HEK293 (cell line): Measurements from ENCODE around the gene STN1.

Source experiments
- CTCF ChIA-PET: fragments of 350-600 bp; formaldehyde crosslinking; extraction: SDS; loops from one replicate; lab custom pipeline; 2021; ENCODE audit warnings: antibody characterized with exemption; lab: Yijun Ruan, JAX
- POLR2A ChIA-PET: fragments of 300-600 bp; formaldehyde crosslinking; extraction: SDS; loops from one replicate; lab custom pipeline; 2020; ENCODE audit warnings: antibody characterized with exemption, inconsistent platforms; lab: Yijun Ruan, JAX
- H3K27ac ChIP-seq: fragments of 200-500 bp; sonication (Bioruptor generic); 2 replicates; pipeline ENCODE4 v1.5.1; 2014; ENCODE audit warnings: low read depth, low read length, control low read depth, inconsistent platforms; ENCODE audit errors: extremely low read depth
- H3K36me3 ChIP-seq, 2 experiments: fragments of 200-500 bp in 1 of 2; sonication (Bioruptor generic) in 1 of 2; 1 replicate in 1 of 2; 2 replicates in 1 of 2; pipeline ENCODE4 v1.5.1; 2014 to 2017; ENCODE audit warnings: inconsistent platforms in 2 of 2, low read length in 2 of 2; ENCODE audit not compliant: control insufficient read depth in 2 of 2, insufficient read depth in 1 of 2
- H3K4me1 ChIP-seq: fragments of 200-500 bp; sonication (Bioruptor generic); 2 replicates; pipeline ENCODE4 v1.5.1; 2014; ENCODE audit warnings: mild to moderate bottlenecking, low read length, inconsistent platforms; ENCODE audit not compliant: control insufficient read depth, insufficient read depth
- H3K4me3 ChIP-seq: 2 replicates; pipeline ENCODE4 v1.5.1; 2011; ENCODE audit warnings: low read depth, mild to moderate bottlenecking, control low read depth, low read length, moderate library complexity
- H3K9me3 ChIP-seq: fragments of 200-500 bp; sonication (Bioruptor generic); 2 replicates; pipeline ENCODE4 v1.5.1; 2014; ENCODE audit warnings: low read depth, low read length, inconsistent platforms; ENCODE audit not compliant: control insufficient read depth, insufficient read depth
- EGR2 ChIP-seq: fragments of 450-650 bp; formaldehyde crosslinking; IDR thresholded peaks from 2 replicates; pipeline ENCODE4 v1.5.1; 2016; ENCODE audit warnings: low read depth, missing biosample characterization, missing genetic modification characterization
- KLF7 ChIP-seq: fragments of 450-650 bp; formaldehyde crosslinking; IDR thresholded peaks from 2 replicates; pipeline ENCODE4 v1.5.1; 2016; ENCODE audit warnings: missing biosample characterization, missing genetic modification characterization, borderline replicate concordance
- KLF8 ChIP-seq: fragments of 450-650 bp; formaldehyde crosslinking; IDR thresholded peaks from 2 replicates; pipeline ENCODE4 v1.5.1; 2016; ENCODE audit warnings: missing biosample characterization, missing genetic modification characterization
- MYNN ChIP-seq: fragments of 450-650 bp; formaldehyde crosslinking; IDR thresholded peaks from 2 replicates; pipeline ENCODE4 v1.5.1; 2016; ENCODE audit warnings: missing biosample characterization, missing genetic modification characterization, borderline replicate concordance
- REPIN1 ChIP-seq: fragments of 450-650 bp; formaldehyde crosslinking; IDR thresholded peaks from 2 replicates; pipeline ENCODE4 v1.5.1; 2017; ENCODE audit warnings: missing biosample characterization, missing genetic modification characterization, low read depth
- SCRT1 ChIP-seq: fragments of 450-650 bp; formaldehyde crosslinking; IDR thresholded peaks from 2 replicates; pipeline ENCODE4 v1.5.1; 2016; ENCODE audit warnings: missing biosample characterization, missing genetic modification characterization, borderline replicate concordance
- SCRT2 ChIP-seq: fragments of 450-650 bp; formaldehyde crosslinking; IDR thresholded peaks from 2 replicates; pipeline ENCODE4 v1.5.1; 2016; ENCODE audit warnings: missing biosample characterization, missing genetic modification characterization
- SP2 ChIP-seq: fragments of 450-650 bp; formaldehyde crosslinking; IDR thresholded peaks from 2 replicates; pipeline ENCODE4 v1.5.1; 2016; ENCODE audit warnings: missing biosample characterization, missing genetic modification characterization
- ZNF2 ChIP-seq: fragments of 450-650 bp; formaldehyde crosslinking; IDR thresholded peaks from 2 replicates; pipeline ENCODE4 v1.5.1; 2016; ENCODE audit warnings: missing biosample characterization, missing genetic modification characterization
- ZNF23 ChIP-seq: fragments of 450-650 bp; formaldehyde crosslinking; IDR thresholded peaks from 2 replicates; pipeline ENCODE4 v1.5.1; 2016; ENCODE audit warnings: missing biosample characterization, missing genetic modification characterization, borderline replicate concordance
- ZNF354C ChIP-seq: fragments of 450-650 bp; formaldehyde crosslinking; IDR thresholded peaks from 2 replicates; pipeline ENCODE4 v1.5.1; 2016; ENCODE audit warnings: missing biosample characterization, missing genetic modification characterization, low read depth, borderline replicate concordance
- ZNF623 ChIP-seq: fragments of 450-650 bp; formaldehyde crosslinking; IDR thresholded peaks from 2 replicates; pipeline ENCODE4 v1.5.1; 2016; ENCODE audit warnings: missing biosample characterization, missing genetic modification characterization
- ZNF785 ChIP-seq: fragments of 450-650 bp; formaldehyde crosslinking; IDR thresholded peaks from 2 replicates; pipeline ENCODE4 v1.5.1; 2016; ENCODE audit warnings: missing biosample characterization, missing genetic modification characterization
- TF ChIP-seq, protein P1 (sequence below): fragments of 450-650 bp; formaldehyde crosslinking; IDR thresholded peaks from 2 replicates; pipeline ENCODE4 v1.5.1; 2016; ENCODE audit warnings: missing biosample characterization, missing genetic modification characterization
- TF ChIP-seq, protein P2 (sequence below): fragments of 450-650 bp; formaldehyde crosslinking; optimal IDR thresholded peaks from 2 replicates; pipeline ENCODE3; 2016; ENCODE audit warnings: missing biosample characterization, mild to moderate bottlenecking, missing genetic modification characterization
- TF ChIP-seq, protein P3 (sequence below): fragments of 450-650 bp; formaldehyde crosslinking; IDR thresholded peaks from 2 replicates; pipeline ENCODE4 v1.5.1; 2017; ENCODE audit warnings: missing biosample characterization, missing genetic modification characterization
- TF ChIP-seq, protein P4 (sequence below): fragments of 450-650 bp; formaldehyde crosslinking; IDR thresholded peaks from 2 replicates; pipeline ENCODE4 v1.5.1; 2016; ENCODE audit warnings: missing biosample characterization, missing genetic modification characterization, borderline replicate concordance
- TF ChIP-seq, protein P5 (sequence below): fragments of 450-650 bp; formaldehyde crosslinking; IDR thresholded peaks from 2 replicates; pipeline ENCODE4 v1.5.1; 2016; ENCODE audit warnings: missing biosample characterization, missing genetic modification characterization

STN1 gene

DNA sequence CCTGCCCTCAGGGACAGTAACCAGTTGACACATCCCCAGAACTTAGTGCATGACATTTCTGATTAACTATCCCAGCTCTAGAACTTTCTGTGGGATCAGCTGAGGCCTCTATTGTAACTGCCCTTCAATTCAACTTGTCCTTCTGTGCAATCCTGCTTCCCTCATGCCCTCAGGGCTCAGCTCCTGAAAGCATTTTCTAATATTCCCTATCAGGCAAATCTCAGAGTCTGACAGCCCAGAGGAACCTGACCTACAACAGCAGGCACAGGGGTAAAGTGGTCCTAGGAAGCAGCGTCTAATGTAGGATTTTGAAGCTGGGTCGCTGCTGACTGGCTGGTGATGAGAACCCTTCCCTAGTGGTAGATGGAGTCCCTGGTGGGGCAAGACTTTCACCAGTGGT, 13.6 kb upstream of the STN1 start (continued):
- TF ChIP-seq ZNF354C (no peak), KLF7 (no peak), ZNF785 (tag by site-specific recombination) (no peak)
- TF ChIP-seq, protein P1, sequence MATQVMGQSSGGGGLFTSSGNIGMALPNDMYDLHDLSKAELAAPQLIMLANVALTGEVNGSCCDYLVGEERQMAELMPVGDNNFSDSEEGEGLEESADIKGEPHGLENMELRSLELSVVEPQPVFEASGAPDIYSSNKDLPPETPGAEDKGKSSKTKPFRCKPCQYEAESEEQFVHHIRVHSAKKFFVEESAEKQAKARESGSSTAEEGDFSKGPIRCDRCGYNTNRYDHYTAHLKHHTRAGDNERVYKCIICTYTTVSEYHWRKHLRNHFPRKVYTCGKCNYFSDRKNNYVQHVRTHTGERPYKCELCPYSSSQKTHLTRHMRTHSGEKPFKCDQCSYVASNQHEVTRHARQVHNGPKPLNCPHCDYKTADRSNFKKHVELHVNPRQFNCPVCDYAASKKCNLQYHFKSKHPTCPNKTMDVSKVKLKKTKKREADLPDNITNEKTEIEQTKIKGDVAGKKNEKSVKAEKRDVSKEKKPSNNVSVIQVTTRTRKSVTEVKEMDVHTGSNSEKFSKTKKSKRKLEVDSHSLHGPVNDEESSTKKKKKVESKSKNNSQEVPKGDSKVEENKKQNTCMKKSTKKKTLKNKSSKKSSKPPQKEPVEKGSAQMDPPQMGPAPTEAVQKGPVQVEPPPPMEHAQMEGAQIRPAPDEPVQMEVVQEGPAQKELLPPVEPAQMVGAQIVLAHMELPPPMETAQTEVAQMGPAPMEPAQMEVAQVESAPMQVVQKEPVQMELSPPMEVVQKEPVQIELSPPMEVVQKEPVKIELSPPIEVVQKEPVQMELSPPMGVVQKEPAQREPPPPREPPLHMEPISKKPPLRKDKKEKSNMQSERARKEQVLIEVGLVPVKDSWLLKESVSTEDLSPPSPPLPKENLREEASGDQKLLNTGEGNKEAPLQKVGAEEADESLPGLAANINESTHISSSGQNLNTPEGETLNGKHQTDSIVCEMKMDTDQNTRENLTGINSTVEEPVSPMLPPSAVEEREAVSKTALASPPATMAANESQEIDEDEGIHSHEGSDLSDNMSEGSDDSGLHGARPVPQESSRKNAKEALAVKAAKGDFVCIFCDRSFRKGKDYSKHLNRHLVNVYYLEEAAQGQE: no peak
- TF ChIP-seq, protein P2, sequence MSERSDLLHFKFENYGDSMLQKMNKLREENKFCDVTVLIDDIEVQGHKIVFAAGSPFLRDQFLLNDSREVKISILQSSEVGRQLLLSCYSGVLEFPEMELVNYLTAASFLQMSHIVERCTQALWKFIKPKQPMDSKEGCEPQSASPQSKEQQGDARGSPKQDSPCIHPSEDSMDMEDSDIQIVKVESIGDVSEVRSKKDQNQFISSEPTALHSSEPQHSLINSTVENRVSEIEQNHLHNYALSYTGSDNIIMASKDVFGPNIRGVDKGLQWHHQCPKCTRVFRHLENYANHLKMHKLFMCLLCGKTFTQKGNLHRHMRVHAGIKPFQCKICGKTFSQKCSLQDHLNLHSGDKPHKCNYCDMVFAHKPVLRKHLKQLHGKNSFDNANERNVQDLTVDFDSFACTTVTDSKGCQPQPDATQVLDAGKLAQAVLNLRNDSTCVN: no peak

DNA sequence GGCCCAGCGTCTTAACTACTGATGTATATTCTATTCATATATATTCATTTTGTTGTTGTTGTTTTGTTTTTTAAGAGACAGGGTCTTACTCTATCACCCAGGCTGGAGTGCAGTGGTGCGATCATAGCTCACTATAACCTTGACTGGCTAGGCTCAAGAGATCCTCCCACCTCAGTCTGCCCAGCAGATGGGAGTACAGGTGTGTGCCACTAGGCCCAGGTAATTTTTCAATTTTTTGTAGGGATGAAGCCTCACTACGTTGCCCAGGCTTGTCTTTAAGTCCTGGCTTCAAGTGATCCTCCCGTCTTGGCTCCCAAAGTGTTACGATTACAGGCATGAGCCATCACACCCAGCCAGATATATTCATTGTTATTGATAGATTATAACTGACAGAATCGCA, 12.9 kb upstream of the STN1 start:
- Histone ChIP-seq H3K9me3 (no peaks in the 10 kb centered on the region), H3K4me1 (no peaks in the 10 kb centered on the region), H3K27ac (no peak overlapping the region), H3K36me3 (no peaks in the 10 kb centered on the region), H3K4me3 (no peak overlapping the region)
- CTCF ChIA-PET: interaction anchor here (0.7 kb wide), 1 partner anchor 218 kb away, joined by 4 read pairs; no protein-coding TSS in a partner anchor
- POLR2A ChIA-PET: no interaction called here
- no peak for TF ChIP-seq REPIN1 (tag by site-specific recombination)
- TF ChIP-seq SP2 (tag by site-specific recombination): no peak
- no peak for TF ChIP-seq ZNF2
- no peak for TF ChIP-seq ZNF23 (tag by site-specific recombination)
- TF ChIP-seq, protein P3, sequence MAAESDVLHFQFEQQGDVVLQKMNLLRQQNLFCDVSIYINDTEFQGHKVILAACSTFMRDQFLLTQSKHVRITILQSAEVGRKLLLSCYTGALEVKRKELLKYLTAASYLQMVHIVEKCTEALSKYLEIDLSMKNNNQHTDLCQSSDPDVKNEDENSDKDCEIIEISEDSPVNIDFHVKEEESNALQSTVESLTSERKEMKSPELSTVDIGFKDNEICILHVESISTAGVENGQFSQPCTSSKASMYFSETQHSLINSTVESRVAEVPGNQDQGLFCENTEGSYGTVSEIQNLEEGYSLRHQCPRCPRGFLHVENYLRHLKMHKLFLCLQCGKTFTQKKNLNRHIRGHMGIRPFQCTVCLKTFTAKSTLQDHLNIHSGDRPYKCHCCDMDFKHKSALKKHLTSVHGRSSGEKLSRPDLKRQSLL: no peak
- no peak for TF ChIP-seq EGR2 (tag by site-specific recombination)
- TF ChIP-seq, all 188 proteins: peak for 0

DNA sequence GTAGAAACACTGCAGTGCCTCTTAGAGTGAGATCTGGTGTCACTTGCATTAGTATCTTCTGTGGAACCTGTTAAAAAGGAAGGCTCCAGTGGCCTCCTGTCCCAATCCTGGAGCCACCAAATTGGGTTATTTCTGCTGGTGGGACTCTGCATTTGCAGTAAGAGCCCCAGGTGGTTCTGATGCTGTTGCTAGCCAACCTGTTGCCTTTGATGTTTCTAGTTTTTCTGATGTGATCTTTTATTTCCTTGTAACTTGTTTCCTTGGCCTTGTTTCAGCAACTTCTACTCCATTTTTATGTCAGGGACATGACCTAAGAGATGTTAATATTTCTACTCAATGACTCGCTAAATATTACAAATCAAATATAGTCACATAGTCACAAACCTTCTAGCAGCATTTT, 12.5 kb upstream of the STN1 start:
- POLR2A ChIA-PET: no interaction called here

More for the DNA sequence above, 12.5 kb upstream of the STN1 start:
- no peaks in the 10 kb centered on the region for H3K36me3 ChIP-seq
- CTCF ChIA-PET: interaction anchor here (0.8 kb wide), 1 partner anchor 45 kb away, joined by 3 read pairs; no protein-coding TSS in a partner anchor
- H3K4me3 ChIP-seq: no peak overlapping the region
- no peaks in the 10 kb centered on the region for H3K9me3 ChIP-seq
- no peaks in the 10 kb centered on the region for H3K4me1 ChIP-seq
- H3K27ac ChIP-seq: no peak overlapping the region
- TF ChIP-seq, protein P4, sequence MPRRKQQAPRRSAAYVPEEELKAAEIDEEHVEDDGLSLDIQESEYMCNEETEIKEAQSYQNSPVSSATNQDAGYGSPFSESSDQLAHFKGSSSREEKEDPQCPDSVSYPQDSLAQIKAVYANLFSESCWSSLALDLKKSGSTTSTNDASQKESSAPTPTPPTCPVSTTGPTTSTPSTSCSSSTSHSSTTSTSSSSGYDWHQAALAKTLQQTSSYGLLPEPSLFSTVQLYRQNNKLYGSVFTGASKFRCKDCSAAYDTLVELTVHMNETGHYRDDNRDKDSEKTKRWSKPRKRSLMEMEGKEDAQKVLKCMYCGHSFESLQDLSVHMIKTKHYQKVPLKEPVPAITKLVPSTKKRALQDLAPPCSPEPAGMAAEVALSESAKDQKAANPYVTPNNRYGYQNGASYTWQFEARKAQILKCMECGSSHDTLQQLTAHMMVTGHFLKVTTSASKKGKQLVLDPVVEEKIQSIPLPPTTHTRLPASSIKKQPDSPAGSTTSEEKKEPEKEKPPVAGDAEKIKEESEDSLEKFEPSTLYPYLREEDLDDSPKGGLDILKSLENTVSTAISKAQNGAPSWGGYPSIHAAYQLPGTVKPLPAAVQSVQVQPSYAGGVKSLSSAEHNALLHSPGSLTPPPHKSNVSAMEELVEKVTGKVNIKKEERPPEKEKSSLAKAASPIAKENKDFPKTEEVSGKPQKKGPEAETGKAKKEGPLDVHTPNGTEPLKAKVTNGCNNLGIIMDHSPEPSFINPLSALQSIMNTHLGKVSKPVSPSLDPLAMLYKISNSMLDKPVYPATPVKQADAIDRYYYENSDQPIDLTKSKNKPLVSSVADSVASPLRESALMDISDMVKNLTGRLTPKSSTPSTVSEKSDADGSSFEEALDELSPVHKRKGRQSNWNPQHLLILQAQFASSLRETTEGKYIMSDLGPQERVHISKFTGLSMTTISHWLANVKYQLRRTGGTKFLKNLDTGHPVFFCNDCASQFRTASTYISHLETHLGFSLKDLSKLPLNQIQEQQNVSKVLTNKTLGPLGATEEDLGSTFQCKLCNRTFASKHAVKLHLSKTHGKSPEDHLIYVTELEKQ: no peak
- TF ChIP-seq ZNF623 (tag by site-specific recombination): no peak
- TF ChIP-seq MYNN (tag by site-specific recombination): peak; percentile 42; the same call in 1 of the 2 replicates
- TF ChIP-seq, protein P5, sequence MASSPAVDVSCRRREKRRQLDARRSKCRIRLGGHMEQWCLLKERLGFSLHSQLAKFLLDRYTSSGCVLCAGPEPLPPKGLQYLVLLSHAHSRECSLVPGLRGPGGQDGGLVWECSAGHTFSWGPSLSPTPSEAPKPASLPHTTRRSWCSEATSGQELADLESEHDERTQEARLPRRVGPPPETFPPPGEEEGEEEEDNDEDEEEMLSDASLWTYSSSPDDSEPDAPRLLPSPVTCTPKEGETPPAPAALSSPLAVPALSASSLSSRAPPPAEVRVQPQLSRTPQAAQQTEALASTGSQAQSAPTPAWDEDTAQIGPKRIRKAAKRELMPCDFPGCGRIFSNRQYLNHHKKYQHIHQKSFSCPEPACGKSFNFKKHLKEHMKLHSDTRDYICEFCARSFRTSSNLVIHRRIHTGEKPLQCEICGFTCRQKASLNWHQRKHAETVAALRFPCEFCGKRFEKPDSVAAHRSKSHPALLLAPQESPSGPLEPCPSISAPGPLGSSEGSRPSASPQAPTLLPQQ: no peak
- TF ChIP-seq SCRT2 (tag by site-specific recombination): peak; percentile 89
- no peak for TF ChIP-seq KLF8 (tag by site-specific recombination)
- TF ChIP-seq SCRT1: peak; percentile 59; the same call in 1 of the 2 replicates
